Astrocyte of the spinal cord (primary cell): Measurements from ENCODE around the gene SGPL1.

Experiments used
- DNase-seq: peaks from one replicate; pipeline ENCODE4 v3.0.0; 2011; ENCODE audit warnings: low read depth, low spot score
- H3K4me3 ChIP-seq: 2 replicates; pipeline ENCODE4 v1.5.1; 2011; ENCODE audit warnings: low read depth, mild to moderate bottlenecking, low read length, moderate library complexity
- in situ Hi-C: cut with HindIII; loops from 2 replicates; pipeline ENCODE4 v1.10.0; 2017; ENCODE audit warnings: low sequenced_read_pairs
- TF ChIP-seq, protein P1 (sequence below): IDR thresholded peaks from 2 replicates; pipeline ENCODE4 v1.5.1; 2012; ENCODE audit warnings: low read depth, mild to moderate bottlenecking, low read length, inconsistent platforms

Gene SGPL1

DNA sequence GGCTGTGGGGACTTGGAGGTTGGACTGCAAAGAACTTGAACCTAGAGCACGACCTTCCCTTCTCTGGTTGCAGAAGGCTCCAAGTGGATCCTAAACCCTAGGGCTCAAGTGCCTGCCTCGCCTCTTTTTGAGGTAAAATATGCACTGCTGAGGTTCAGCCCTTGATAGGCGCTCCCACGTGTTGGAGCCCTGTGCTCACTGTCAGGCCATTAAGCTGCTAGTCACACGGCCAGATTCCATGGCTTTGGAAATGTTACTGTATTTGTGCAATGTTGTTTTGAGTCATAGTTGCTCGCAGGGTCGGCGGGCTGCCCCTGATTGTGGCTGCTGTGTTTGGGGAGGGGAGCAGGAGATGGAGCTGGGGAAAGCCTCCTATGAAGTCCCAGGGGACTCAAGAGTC, 112.4 kb downstream of the SGPL1 start:
- H3K4me3 ChIP-seq = no peak overlapping the region
- in situ Hi-C loops = no loop called here
- TF ChIP-seq, protein P1, sequence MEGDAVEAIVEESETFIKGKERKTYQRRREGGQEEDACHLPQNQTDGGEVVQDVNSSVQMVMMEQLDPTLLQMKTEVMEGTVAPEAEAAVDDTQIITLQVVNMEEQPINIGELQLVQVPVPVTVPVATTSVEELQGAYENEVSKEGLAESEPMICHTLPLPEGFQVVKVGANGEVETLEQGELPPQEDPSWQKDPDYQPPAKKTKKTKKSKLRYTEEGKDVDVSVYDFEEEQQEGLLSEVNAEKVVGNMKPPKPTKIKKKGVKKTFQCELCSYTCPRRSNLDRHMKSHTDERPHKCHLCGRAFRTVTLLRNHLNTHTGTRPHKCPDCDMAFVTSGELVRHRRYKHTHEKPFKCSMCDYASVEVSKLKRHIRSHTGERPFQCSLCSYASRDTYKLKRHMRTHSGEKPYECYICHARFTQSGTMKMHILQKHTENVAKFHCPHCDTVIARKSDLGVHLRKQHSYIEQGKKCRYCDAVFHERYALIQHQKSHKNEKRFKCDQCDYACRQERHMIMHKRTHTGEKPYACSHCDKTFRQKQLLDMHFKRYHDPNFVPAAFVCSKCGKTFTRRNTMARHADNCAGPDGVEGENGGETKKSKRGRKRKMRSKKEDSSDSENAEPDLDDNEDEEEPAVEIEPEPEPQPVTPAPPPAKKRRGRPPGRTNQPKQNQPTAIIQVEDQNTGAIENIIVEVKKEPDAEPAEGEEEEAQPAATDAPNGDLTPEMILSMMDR = no peak
- DNase-seq = no peak

DNA sequence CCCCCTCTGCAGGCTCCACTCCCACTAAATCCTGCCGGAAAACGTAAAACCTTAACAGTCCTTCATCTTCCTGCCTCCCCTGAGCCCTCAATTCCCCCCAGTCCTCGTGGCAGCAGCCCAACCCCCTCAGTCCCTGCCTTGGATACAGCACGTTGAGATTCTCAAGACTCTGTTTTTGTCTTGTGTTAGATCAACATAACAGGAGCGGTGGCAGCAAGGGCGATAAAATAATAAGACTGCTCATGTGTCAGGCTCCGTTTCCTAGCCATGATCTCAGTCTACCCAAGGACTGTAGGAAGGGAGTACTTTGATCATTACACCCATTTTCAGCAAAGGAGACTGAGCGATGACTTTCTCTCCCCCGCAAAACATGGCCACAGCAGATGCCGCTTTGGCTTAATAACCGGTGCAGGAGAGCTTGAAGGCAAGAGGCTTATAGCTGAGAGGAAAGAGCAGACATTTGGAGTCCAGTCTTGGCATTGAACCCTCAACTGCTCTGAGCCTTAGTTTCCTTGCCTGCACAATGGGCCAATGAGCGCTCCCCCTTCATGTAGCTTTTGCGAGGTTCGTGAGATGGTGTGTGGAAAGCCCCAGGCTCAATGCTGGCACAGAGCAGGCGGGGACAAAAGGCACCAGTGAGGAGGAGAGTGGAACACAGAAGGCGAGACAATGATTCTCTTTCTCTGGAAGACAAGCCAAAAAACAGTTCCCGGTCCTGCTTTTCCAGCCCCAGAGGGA, 114.7 kb downstream of the SGPL1 start:
- TF ChIP-seq, protein P1 = no peak
- no peak overlapping the region for H3K4me3 ChIP-seq
- in situ Hi-C loops = no loop called here
- no peak for DNase-seq
